Ascending aorta (tissue), 2 donors: ENCODE results near the gene MPPED1. TPM values are rescaled to one million over a fixed set of nuclear protein-coding genes. Genes with fewer than 3 reads are reported as not detected.

Experiments used
- DNase-seq, 2 donors: peaks; one replicate each; pipeline ENCODE4 v3.0.0-alpha.2; 2019; ENCODE audit warnings: low spot score in 2 of 2
- H3K27ac ChIP-seq, 2 donors: fragments of 200-600 bp; sonication (generic); one replicate each; pipeline ENCODE4 v1.5.1; 2016 to 2017; ENCODE audit warnings: mild to moderate bottlenecking in 1 of 2
- H3K27me3 ChIP-seq: fragments of 200-600 bp; sonication (generic); one replicate; pipeline ENCODE4 v1.5.1; 2017
- H3K36me3 ChIP-seq, 2 donors: fragments of 200-600 bp; sonication (generic); one replicate each; pipeline ENCODE4 v1.5.1; 2016
- H3K4me1 ChIP-seq, 2 donors: fragments of 200-600 bp; sonication (generic); one replicate each; pipeline ENCODE4 v1.5.1; 2016 to 2017; ENCODE audit warnings: mild to moderate bottlenecking in 1 of 2
- H3K4me3 ChIP-seq, 2 donors: fragments of 200-600 bp; sonication (generic); one replicate each; pipeline ENCODE4 v1.5.1; 2016 to 2017; ENCODE audit warnings: mild to moderate bottlenecking in 1 of 2
- H3K9me3 ChIP-seq, 2 donors: fragments of 200-600 bp; sonication (generic); one replicate each; pipeline ENCODE4 v1.5.1; 2016
- CTCF ChIP-seq, 3 experiments: fragments of 200-600 bp in 2 of 3; fragments of 450-650 bp in 1 of 3; sonication (generic) in 2 of 3; IDR thresholded peaks; one replicate each; pipeline ENCODE4 v1.5.1; 2016 to 2019; ENCODE audit warnings: antibody characterized with exemption in 3 of 3, mild to moderate bottlenecking in 1 of 3, moderate library complexity in 1 of 3
- intact Hi-C: fragments of 100-400 bp; cut with DNase I; formaldehyde crosslinking; loops from one replicate; pipeline ENCODE4 v1.15.1; 2023
- total RNA-seq: library from RNA; depleted of rRNA; stranded (reverse); fragments of >200 nt; gene quantifications from one replicate; pipeline ENCODE4 v1.1.0, GENCODE V29; 2016

MPPED1 gene
- total RNA-seq, 1 donor from 2014 or later, result not detected

DNA sequence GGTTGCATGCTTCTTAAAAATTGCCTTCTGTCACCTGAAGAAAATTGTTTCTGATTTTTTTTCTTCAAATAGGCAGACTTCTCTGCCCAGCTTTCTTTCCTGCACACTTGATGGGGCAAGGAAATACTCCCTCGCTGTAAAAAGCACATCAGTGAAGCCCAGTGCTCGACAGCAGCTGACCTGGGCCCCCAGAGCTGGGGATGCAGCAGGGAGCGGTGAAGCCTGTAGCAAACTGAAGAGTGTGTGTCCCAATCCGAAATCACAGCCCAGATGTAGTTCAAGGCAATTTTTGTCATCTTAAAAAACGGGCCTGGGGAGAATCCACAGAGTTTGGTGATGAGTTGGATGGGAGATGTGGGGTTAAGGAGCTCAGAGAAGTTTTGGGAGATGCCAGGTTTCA is 27.0 kb upstream of the MPPED1 start:
- Histone ChIP-seq H3K36me3 (no peaks in the 10 kb centered on the region), H3K4me3 (no peak overlapping the region), H3K4me1 (no peaks in the 10 kb centered on the region), H3K27ac (no peak overlapping the region), H3K9me3 (no peaks in the 10 kb centered on the region), H3K27me3 (no peaks in the 10 kb centered on the region)
- no peak for DNase-seq
- no peak for TF ChIP-seq CTCF (IDR thresholded peaks at IDR 0.05)
- intact Hi-C loops, result loop anchor here (1.0 kb wide), 2 partner anchors 111 to 154 kb away; no protein-coding TSS in a partner anchor

DNA sequence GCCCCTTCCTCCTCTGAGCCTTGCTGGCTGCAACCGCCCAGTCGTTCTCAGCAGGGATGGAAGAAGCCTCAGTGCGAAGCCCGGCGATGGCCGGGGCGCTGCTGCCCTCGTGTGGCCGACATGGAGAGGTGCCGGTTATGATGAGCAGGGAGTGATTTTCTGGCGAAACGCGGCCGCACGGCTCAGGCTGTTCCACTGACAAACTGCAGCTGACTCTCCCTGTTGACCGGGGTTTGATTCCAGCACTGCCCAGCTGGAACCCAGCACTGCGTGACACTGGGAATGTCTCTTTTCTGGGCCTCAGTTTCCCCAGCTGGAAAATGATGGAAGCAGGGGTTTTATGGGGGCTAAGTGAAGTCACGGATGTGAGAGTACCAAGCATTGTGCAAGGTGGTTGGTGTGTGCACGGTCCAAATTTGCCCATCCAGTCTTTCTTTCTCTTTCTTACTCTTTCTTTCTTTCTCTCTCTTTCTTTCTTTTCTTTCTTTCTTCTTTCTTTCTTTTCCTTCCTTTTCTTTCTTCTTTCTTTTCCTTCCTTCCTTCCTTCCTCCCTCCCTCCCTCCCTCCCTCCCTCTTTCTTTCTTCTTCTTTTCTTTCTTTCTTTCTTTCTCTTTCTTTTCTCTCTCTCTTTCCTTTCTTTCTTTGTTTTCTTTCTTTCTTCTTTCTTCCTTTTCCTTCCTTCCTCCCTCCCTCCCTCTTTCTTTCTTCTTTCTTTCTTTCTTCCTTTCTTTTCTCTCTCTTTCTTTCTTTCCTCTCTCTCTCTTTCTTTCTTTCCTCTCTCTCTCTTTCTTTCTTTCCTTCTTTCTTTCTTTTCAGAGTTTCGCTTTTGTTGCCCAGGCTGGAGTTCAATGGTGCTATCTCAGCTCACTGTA is 25.8 kb upstream of the MPPED1 start:
- H3K9me3 ChIP-seq, result no peaks in the 10 kb centered on the region
- intact Hi-C loops, result loop anchor here (1.0 kb wide), 2 partner anchors 112 to 155 kb away; no protein-coding TSS in a partner anchor
- DNase-seq, result peak in 1 of 2 donors; percentile 76
- no peak overlapping the region for H3K4me3 ChIP-seq
- no peaks in the 10 kb centered on the region for H3K4me1 ChIP-seq
- TF ChIP-seq CTCF (IDR thresholded peaks at IDR 0.05), result peak; percentile 72 to 92 (median 74)
- no peak overlapping the region for H3K27ac ChIP-seq
- no peaks in the 10 kb centered on the region for H3K36me3 ChIP-seq
- H3K27me3 ChIP-seq, result no peaks in the 10 kb centered on the region

DNA sequence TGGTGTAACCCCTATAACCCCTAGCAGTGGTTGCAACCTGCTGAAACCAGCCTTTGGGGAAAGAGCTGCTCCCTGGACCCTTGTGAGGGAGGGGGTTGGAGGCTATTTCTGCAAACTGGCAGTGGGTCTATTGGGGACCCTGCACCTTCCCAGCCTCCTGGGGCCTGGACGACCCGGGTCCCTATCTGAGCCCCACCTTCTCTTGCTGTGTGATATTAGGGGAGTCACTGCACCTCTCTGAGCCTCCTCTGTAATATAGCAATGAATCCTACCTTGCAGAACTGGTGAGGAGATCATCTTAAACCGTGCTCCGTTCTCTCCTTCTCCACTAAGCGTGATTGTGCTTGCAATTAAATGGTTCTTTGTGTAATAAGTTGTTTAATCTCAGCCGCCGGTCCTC is 24.0 kb upstream of the MPPED1 start:
- no peaks in the 10 kb centered on the region for H3K36me3 ChIP-seq
- intact Hi-C loops, result loop anchor here (2.0 kb wide), 1 partner anchor 439 kb away; no protein-coding TSS in a partner anchor
- H3K4me1 ChIP-seq, result no peaks in the 10 kb centered on the region
- H3K27ac ChIP-seq, result no peak overlapping the region
- no peaks in the 10 kb centered on the region for H3K27me3 ChIP-seq
- DNase-seq, result no peak
- H3K9me3 ChIP-seq, result no peaks in the 10 kb centered on the region
- TF ChIP-seq CTCF (IDR thresholded peaks at IDR 0.05), result no peak
- H3K4me3 ChIP-seq, result no peak overlapping the region

GRCh38 chr22:43388420-43388851 is 23.4 kb upstream of the MPPED1 start:
- DNase-seq, result peak in 1 of 2 donors; percentile 79
- H3K27me3 ChIP-seq, result no peaks in the 10 kb centered on the region
- intact Hi-C loops, result loop anchor here (2.0 kb wide), 1 partner anchor 438 kb away; no protein-coding TSS in a partner anchor

DNA sequence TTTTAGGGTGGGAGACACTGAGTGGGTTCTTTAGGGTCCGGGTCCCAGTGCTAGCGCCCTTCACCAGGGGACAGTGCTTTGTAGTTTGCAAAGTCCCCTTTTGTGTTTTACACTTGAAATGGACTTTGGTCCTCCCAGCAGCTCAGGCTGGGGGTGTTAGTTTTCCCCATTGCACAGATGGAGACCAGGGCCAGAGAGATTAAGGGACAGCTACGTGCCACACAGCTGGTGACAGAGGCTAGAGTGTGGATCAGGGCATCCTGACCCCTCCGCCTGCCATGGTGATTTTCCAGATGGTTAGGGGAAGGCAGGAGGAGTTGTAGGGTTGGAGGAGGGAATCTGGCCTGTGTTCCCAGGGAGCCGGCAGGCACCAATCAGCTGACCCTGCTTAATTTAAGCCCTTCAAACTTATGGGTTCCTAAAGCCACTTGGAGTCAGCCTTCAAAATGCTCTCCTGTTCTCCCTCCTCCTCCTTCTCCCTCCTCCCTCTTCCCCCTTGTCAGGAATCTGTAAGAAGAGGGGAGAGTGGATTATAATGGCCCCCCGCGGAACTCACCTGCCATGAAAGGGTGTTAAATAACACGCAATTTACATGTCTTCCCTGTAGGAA is 22.5 kb upstream of the MPPED1 start:
- no peaks in the 10 kb centered on the region for H3K9me3 ChIP-seq
- H3K27me3 ChIP-seq, result no peaks in the 10 kb centered on the region
- H3K4me1 ChIP-seq, result no peaks in the 10 kb centered on the region
- no peaks in the 10 kb centered on the region for H3K36me3 ChIP-seq
- no peak for DNase-seq
- H3K27ac ChIP-seq, result no peak overlapping the region
- no peak for TF ChIP-seq CTCF (IDR thresholded peaks at IDR 0.05)
- no peak overlapping the region for H3K4me3 ChIP-seq
- intact Hi-C loops, result loop anchor here (2.0 kb wide), 1 partner anchor 437 kb away; no protein-coding TSS in a partner anchor

More at GRCh38 chr22:43388420-43388851, 23.4 kb upstream of the MPPED1 start:
- Histone ChIP-seq H3K27ac (no peak overlapping the region), H3K36me3 (no peaks in the 10 kb centered on the region), H3K9me3 (no peaks in the 10 kb centered on the region), H3K4me1 (no peaks in the 10 kb centered on the region), H3K4me3 (no peak overlapping the region)
- peak; percentile 73 to 98 (median 97) for TF ChIP-seq CTCF (IDR thresholded peaks at IDR 0.05)
